SJCRH30 (cell line): Measurements from ENCODE around the gene ADAM8. TPM values are rescaled to one million over a fixed set of nuclear protein-coding genes. Genes with fewer than 3 reads are reported as not detected.
"Not testable (repeated sequence)": the region's sequence is repeated elsewhere in the genome, so short reads cannot be mapped to it uniquely, and the experiment has no call there.

Source experiments
- DNase-seq, 2 experiments: peaks; one replicate each; pipeline ENCODE4 v3.0.0-alpha.2; 2015 to 2020
- H3K27ac ChIP-seq: fragments of 250-450 bp; sonication (Bioruptor Pico); 2 replicates; pipeline ENCODE4 v1.5.1; 2020; ENCODE audit warnings: mild to moderate bottlenecking, moderate library complexity
- H3K27me3 ChIP-seq: fragments of 250-450 bp; sonication (Bioruptor Pico); 2 replicates; pipeline ENCODE4 v1.5.1; 2020; ENCODE audit warnings: mild to moderate bottlenecking, moderate library complexity
- H3K36me3 ChIP-seq: fragments of 250-450 bp; sonication (Bioruptor Pico); 2 replicates; pipeline ENCODE4 v1.5.1; 2020; ENCODE audit warnings: mild to moderate bottlenecking, moderate library complexity
- H3K4me1 ChIP-seq: fragments of 250-450 bp; sonication (Bioruptor Pico); 2 replicates; pipeline ENCODE4 v1.5.1; 2020; ENCODE audit warnings: mild to moderate bottlenecking, moderate library complexity
- H3K4me3 ChIP-seq: fragments of 250-450 bp; sonication (Bioruptor Pico); 2 replicates; pipeline ENCODE4 v1.5.1; 2020; ENCODE audit warnings: mild to moderate bottlenecking, moderate library complexity
- H3K9me3 ChIP-seq: fragments of 250-450 bp; sonication (Bioruptor Pico); replicated peaks from 2 replicates; pipeline ENCODE4 v1.5.1; 2020; ENCODE audit warnings: mild to moderate bottlenecking, moderate library complexity
- total RNA-seq: library from RNA; depleted of rRNA; stranded (reverse); fragments of >200 nt; shearing (Covaris generic); gene quantifications from 2 replicates; pipeline ENCODE4 v1.2.3, GENCODE V29; 2014

The ADAM8 gene
- total RNA-seq, 1 experiment from 2014 or later = 0.67 TPM

- no peaks in the 10 kb centered on the region for H3K4me1 ChIP-seq
- no peak for DNase-seq
- H3K27ac ChIP-seq = no peak overlapping the region
- H3K4me3 ChIP-seq = no peak overlapping the region
- no peaks in the 10 kb centered on the region for H3K36me3 ChIP-seq
- H3K27me3 ChIP-seq = no peaks in the 10 kb centered on the region
- no peaks in the 10 kb centered on the region for H3K9me3 ChIP-seq
Observed at GRCh38 chr10:133231946-133232574, 44.6 kb downstream of the ADAM8 start.

- H3K27me3 ChIP-seq = no peaks in the 10 kb centered on the region
- no peak for DNase-seq
Observed at GRCh38 chr10:133231244-133231945, 45.3 kb downstream of the ADAM8 start.

GRCh38 chr10:133230387-133231195 lies 46.1 kb downstream of the ADAM8 start:
- Histone ChIP-seq H3K36me3 (no peaks in the 10 kb centered on the region), H3K4me3 (no peak overlapping the region), H3K27ac (no peak overlapping the region), H3K27me3 (no peaks in the 10 kb centered on the region), H3K9me3 (no peaks in the 10 kb centered on the region), H3K4me1 (no peaks in the 10 kb centered on the region)
- no peak for DNase-seq

More at GRCh38 chr10:133231244-133231945, 45.3 kb downstream of the ADAM8 start:
- Histone ChIP-seq H3K36me3 (no peaks in the 10 kb centered on the region), H3K4me3 (no peak overlapping the region), H3K4me1 (no peaks in the 10 kb centered on the region), H3K27ac (no peak overlapping the region), H3K9me3 (no peaks in the 10 kb centered on the region)

GRCh38 chr10:133230044-133230361 lies 46.7 kb downstream of the ADAM8 start, which contains the start of gene UTF1:
TSS of gene UTF1 (plus strand) at chr10:133230217. CDS start at chr10:133230289, 72 bp downstream.
- Histone ChIP-seq H3K4me1 (no peaks in the 10 kb centered on the region), H3K27me3 (no peaks in the 10 kb centered on the region), H3K27ac (no peak within 1 kb of the TSS), H3K9me3 (no peaks in the 10 kb centered on the region), H3K4me3 (no peak within 1 kb of the TSS), H3K36me3 (no peaks in the 10 kb centered on the region)
- no peak for DNase-seq

GRCh38 chr10:133229265-133230043 lies 47.2 kb downstream of the ADAM8 start:
- Histone ChIP-seq H3K27me3 (no peaks in the 10 kb centered on the region), H3K27ac (no peak overlapping the region), H3K4me1 (no peaks in the 10 kb centered on the region), H3K4me3 (no peak overlapping the region), H3K9me3 (no peaks in the 10 kb centered on the region), H3K36me3 (no peaks in the 10 kb centered on the region)
- DNase-seq = no peak

- no peak overlapping the region for H3K4me3 ChIP-seq
- no peaks in the 10 kb centered on the region for H3K36me3 ChIP-seq
- no peak for DNase-seq
- H3K4me1 ChIP-seq = no peaks in the 10 kb centered on the region
- H3K9me3 ChIP-seq = no peaks in the 10 kb centered on the region
- H3K27ac ChIP-seq = no peak overlapping the region
- no peaks in the 10 kb centered on the region for H3K27me3 ChIP-seq
Observed at GRCh38 chr10:133227256-133227655, 49.4 kb downstream of the ADAM8 start.

- Histone ChIP-seq H3K9me3 (no peaks in the 10 kb centered on the region), H3K36me3 (no peaks in the 10 kb centered on the region), H3K27me3 (no peaks in the 10 kb centered on the region), H3K4me1 (no peaks in the 10 kb centered on the region), H3K4me3 (no peak overlapping the region), H3K27ac (no peak overlapping the region)
- no peak for DNase-seq
Observed at GRCh38 chr10:133226251-133226808, 50.3 kb downstream of the ADAM8 start.

- Histone ChIP-seq H3K9me3 (no peaks in the 10 kb centered on the region), H3K4me1 (no peaks in the 10 kb centered on the region), H3K27me3 (no peaks in the 10 kb centered on the region), H3K36me3 (no peaks in the 10 kb centered on the region), H3K4me3 (no peak overlapping the region), H3K27ac (no peak overlapping the region)
- no peak for DNase-seq
Observed at GRCh38 chr10:133225707-133226191, 50.9 kb downstream of the ADAM8 start.

- Histone ChIP-seq H3K36me3 (no peaks in the 10 kb centered on the region), H3K27ac (no peak overlapping the region), H3K9me3 (no peaks in the 10 kb centered on the region), H3K27me3 (no peaks in the 10 kb centered on the region), H3K4me3 (no peak overlapping the region), H3K4me1 (no peaks in the 10 kb centered on the region)
- no peak for DNase-seq
Observed at GRCh38 chr10:133224756-133225372, 51.8 kb downstream of the ADAM8 start.

- DNase-seq = no peak
- no peak overlapping the region for H3K27ac ChIP-seq
- H3K9me3 ChIP-seq = no peaks in the 10 kb centered on the region
- H3K27me3 ChIP-seq = no peaks in the 10 kb centered on the region
- H3K4me3 ChIP-seq = no peak overlapping the region
- no peaks in the 10 kb centered on the region for H3K4me1 ChIP-seq
- no peaks in the 10 kb centered on the region for H3K36me3 ChIP-seq
Observed at GRCh38 chr10:133224076-133224475, 52.6 kb downstream of the ADAM8 start.

- H3K4me1 ChIP-seq, H3K36me3 ChIP-seq, H3K27ac ChIP-seq, H3K4me3 ChIP-seq, H3K9me3 ChIP-seq, DNase-seq, H3K27me3 ChIP-seq: not testable (repeated sequence)
Observed at GRCh38 chr10:133221756-133222155, 54.9 kb downstream of the ADAM8 start.

GRCh38 chr10:133221331-133221730 lies 55.3 kb downstream of the ADAM8 start:
- no peak overlapping the region for H3K27ac ChIP-seq
- H3K36me3 ChIP-seq = no peaks in the 10 kb centered on the region
- no peaks in the 10 kb centered on the region for H3K9me3 ChIP-seq
- no peaks in the 10 kb centered on the region for H3K27me3 ChIP-seq
- H3K4me1 ChIP-seq = no peaks in the 10 kb centered on the region
- no peak for DNase-seq
- H3K4me3 ChIP-seq = no peak overlapping the region

GRCh38 chr10:133219782-133220181 lies 56.9 kb downstream of the ADAM8 start:
- no peak for DNase-seq
- Histone ChIP-seq H3K4me3 (no peak overlapping the region), H3K9me3 (no peaks in the 10 kb centered on the region), H3K27ac (no peak overlapping the region), H3K36me3 (no peaks in the 10 kb centered on the region), H3K27me3 (no peaks in the 10 kb centered on the region), H3K4me1 (no peaks in the 10 kb centered on the region)

GRCh38 chr10:133218891-133219290 lies 57.8 kb downstream of the ADAM8 start:
- DNase-seq = no peak
- Histone ChIP-seq H3K9me3 (no peaks in the 10 kb centered on the region), H3K4me1 (no peaks in the 10 kb centered on the region), H3K36me3 (no peaks in the 10 kb centered on the region), H3K27ac (no peak overlapping the region), H3K4me3 (no peak overlapping the region), H3K27me3 (no peaks in the 10 kb centered on the region)
